ENCODE data around the gene PRKD2. TPM values are rescaled to one million over a fixed set of nuclear protein-coding genes. Genes with fewer than 3 reads are reported as not detected.

PRKD2 gene
- total and polyA plus RNA-seq, 4 donors = 7.3 to 14.4 (median 9.3) TPM

- 87% methylated on average over 9 of the region's 9 CpGs for WGBS
- H3K4me1 ChIP-seq (ENCODE audit: control insufficient read depth in 4 of 4, insufficient read depth in 4 of 4, low read length in 3 of 4) = no peaks in the 10 kb centered on the region
- TF ChIP-seq RXRA (IDR thresholded peaks at IDR 0.05) (no peak), REST (IDR thresholded peaks at IDR 0.05) (no peak), SP1 (IDR thresholded peaks at IDR 0.05) (no peak), YY1 (IDR thresholded peaks at IDR 0.05) (no peak), GABPA (IDR thresholded peaks at IDR 0.05 in 1 of 2, conservative IDR thresholded peaks at IDR 0.05 in 1 of 2) (no peak), HNF4A (conservative IDR thresholded peaks at IDR 0.05) (no peak), FOXA2 (IDR thresholded peaks at IDR 0.05) (no peak), CTCF (IDR thresholded peaks at IDR 0.05; ENCODE audit: low read depth, low read length, missing input control) (no peak), FOXA1 (IDR thresholded peaks at IDR 0.05) (no peak), RAD21 (IDR thresholded peaks at IDR 0.05) (no peak), MAX (IDR thresholded peaks at IDR 0.05) (no peak)
- H3K4me3 ChIP-seq (ENCODE audit: low read depth in 1 of 3, low read length in 3 of 3) = no peak overlapping the region
- H3K9ac ChIP-seq (ENCODE audit: low read depth in 1 of 2, low read length in 2 of 2) = no peak overlapping the region
- no peak for DNase-seq (ENCODE audit: low spot score)
- H3K9me3 ChIP-seq (ENCODE audit: control insufficient read depth in 4 of 4, low read length in 3 of 4) = no peaks in the 10 kb centered on the region
- no peak overlapping the region for H3K27ac ChIP-seq (ENCODE audit: low read depth in 1 of 2, low read length in 2 of 2)
- H3K27me3 ChIP-seq (ENCODE audit: control insufficient read depth in 4 of 4, insufficient read depth in 4 of 4, low read length in 3 of 4) = no peaks in the 10 kb centered on the region
- peaks cover 10 to 81% (median 51%) of the 10 kb centered on the region in 4 donors for H3K36me3 ChIP-seq (ENCODE audit: control insufficient read depth in 4 of 4, insufficient read depth in 3 of 4, low read depth in 1 of 4, low read length in 3 of 4)
Measured at GRCh38 chr19:46696866-46697203, 20.1 kb downstream of the PRKD2 start.

- Histone ChIP-seq H3K9ac (ENCODE audit: low read depth in 1 of 2, low read length in 2 of 2) (no peak overlapping the region), H3K27ac (ENCODE audit: low read depth in 1 of 2, low read length in 2 of 2) (no peak overlapping the region), H3K4me1 (ENCODE audit: control insufficient read depth in 4 of 4, insufficient read depth in 4 of 4, low read length in 3 of 4) (no peaks in the 10 kb centered on the region), H3K27me3 (ENCODE audit: control insufficient read depth in 4 of 4, insufficient read depth in 4 of 4, low read length in 3 of 4) (no peaks in the 10 kb centered on the region), H3K9me3 (ENCODE audit: control insufficient read depth in 4 of 4, low read length in 3 of 4) (no peaks in the 10 kb centered on the region), H3K4me3 (ENCODE audit: low read depth in 1 of 3, low read length in 3 of 3) (no peak overlapping the region), H3K36me3 (ENCODE audit: control insufficient read depth in 4 of 4, insufficient read depth in 3 of 4, low read depth in 1 of 4, low read length in 3 of 4) (peaks cover 15 to 81% (median 55%) of the 10 kb centered on the region in 4 donors)
- no peak for DNase-seq (ENCODE audit: low spot score)
- 97% methylated on average over 10 of the region's 10 CpGs for WGBS
- TF ChIP-seq GABPA (IDR thresholded peaks at IDR 0.05 in 1 of 2, conservative IDR thresholded peaks at IDR 0.05 in 1 of 2) = no peak
- no peak for TF ChIP-seq JUND (IDR thresholded peaks at IDR 0.05)
- TF ChIP-seq RXRA (IDR thresholded peaks at IDR 0.05) = no peak
- no peak for TF ChIP-seq CTCF (IDR thresholded peaks at IDR 0.05; ENCODE audit: low read depth, low read length, missing input control)
- TF ChIP-seq TAF1 (conservative IDR thresholded peaks at IDR 0.05) = no peak
- TF ChIP-seq ATF3 (IDR thresholded peaks at IDR 0.05) = no peak
- TF ChIP-seq YY1 (IDR thresholded peaks at IDR 0.05) = no peak
- TF ChIP-seq REST (IDR thresholded peaks at IDR 0.05) = no peak
- no peak for TF ChIP-seq MAX (IDR thresholded peaks at IDR 0.05)
- TF ChIP-seq FOXA1 (IDR thresholded peaks at IDR 0.05) = no peak
- no peak for TF ChIP-seq HNF4G (IDR thresholded peaks at IDR 0.05)
- TF ChIP-seq NR2F2 (IDR thresholded peaks at IDR 0.05) = no peak
- no peak for TF ChIP-seq EGR1 (IDR thresholded peaks at IDR 0.05; ENCODE audit: low read depth in 2 of 2)
- TF ChIP-seq SP1 (IDR thresholded peaks at IDR 0.05) = no peak
- no peak for TF ChIP-seq HNF4A (conservative IDR thresholded peaks at IDR 0.05)
Measured at GRCh38 chr19:46696052-46696451, 20.9 kb downstream of the PRKD2 start.

Data from liver (tissue), 9 donors.